Gastrocnemius medialis (tissue), 4 donors: ENCODE results near the gene DDX27.

Experiments used
- POLR2A ChIP-seq, 2 donors: fragments of 450-650 bp; IDR thresholded peaks; one replicate each; pipeline ENCODE4 v1.6.1; 2017; ENCODE audit warnings: antibody characterized with exemption in 2 of 2, mild to moderate bottlenecking in 2 of 2, moderate library complexity in 2 of 2
- TF ChIP-seq, protein P1 (sequence below), 5 experiments: fragments of 450-650 bp in 3 of 5; fragments of 200-600 bp in 2 of 5; sonication (generic) in 2 of 5; IDR thresholded peaks in 4 of 5; conservative IDR thresholded peaks in 1 of 5; 1 replicate in 4 of 5; 2 replicates in 1 of 5; pipeline ENCODE4 v1.5.1; 2016 to 2019; ENCODE audit warnings: antibody characterized with exemption in 5 of 5, mild to moderate bottlenecking in 3 of 5, moderate library complexity in 3 of 5

DNA sequence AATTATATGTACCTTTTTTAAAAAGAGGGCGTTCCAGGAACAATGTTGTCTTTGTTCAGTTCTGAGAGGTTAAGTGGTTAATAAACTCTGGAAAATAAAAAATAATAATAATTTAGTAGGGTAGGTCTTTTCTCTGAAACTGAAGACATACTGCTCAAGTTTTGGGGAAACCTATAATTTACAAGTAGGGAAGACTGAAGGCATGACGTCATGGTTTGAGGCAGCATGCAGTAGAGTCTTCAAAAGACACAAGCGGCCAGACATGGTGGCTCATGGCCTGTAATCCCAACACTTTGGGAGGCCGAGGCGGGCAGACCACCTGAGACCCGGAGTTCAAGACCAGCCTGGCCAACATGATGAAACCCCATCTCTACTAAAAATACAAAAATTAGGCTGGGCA, 45.0 kb upstream of the DDX27 start:
- TF ChIP-seq, protein P1, sequence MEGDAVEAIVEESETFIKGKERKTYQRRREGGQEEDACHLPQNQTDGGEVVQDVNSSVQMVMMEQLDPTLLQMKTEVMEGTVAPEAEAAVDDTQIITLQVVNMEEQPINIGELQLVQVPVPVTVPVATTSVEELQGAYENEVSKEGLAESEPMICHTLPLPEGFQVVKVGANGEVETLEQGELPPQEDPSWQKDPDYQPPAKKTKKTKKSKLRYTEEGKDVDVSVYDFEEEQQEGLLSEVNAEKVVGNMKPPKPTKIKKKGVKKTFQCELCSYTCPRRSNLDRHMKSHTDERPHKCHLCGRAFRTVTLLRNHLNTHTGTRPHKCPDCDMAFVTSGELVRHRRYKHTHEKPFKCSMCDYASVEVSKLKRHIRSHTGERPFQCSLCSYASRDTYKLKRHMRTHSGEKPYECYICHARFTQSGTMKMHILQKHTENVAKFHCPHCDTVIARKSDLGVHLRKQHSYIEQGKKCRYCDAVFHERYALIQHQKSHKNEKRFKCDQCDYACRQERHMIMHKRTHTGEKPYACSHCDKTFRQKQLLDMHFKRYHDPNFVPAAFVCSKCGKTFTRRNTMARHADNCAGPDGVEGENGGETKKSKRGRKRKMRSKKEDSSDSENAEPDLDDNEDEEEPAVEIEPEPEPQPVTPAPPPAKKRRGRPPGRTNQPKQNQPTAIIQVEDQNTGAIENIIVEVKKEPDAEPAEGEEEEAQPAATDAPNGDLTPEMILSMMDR (IDR thresholded peaks at IDR 0.05 in 4 of 5, conservative IDR thresholded peaks at IDR 0.05 in 1 of 5): no peak
- no peak for TF ChIP-seq POLR2A (IDR thresholded peaks at IDR 0.05)
